GM18507 (cell line): ENCODE measurements around the gene TMEM178B.

Experiments
- DNase-seq: peaks from one replicate; pipeline ENCODE4 v3.0.0; 2011; ENCODE audit warnings: low read depth; ENCODE audit not compliant: insufficient read length; ENCODE audit errors: extremely low spot score
- FAIRE-seq: peaks from 2 replicates; lab custom pipeline; 2011; peaks lifted over from hg19 to GRCh38; lab: Jason Lieb, UNC

The TMEM178B gene

DNA sequence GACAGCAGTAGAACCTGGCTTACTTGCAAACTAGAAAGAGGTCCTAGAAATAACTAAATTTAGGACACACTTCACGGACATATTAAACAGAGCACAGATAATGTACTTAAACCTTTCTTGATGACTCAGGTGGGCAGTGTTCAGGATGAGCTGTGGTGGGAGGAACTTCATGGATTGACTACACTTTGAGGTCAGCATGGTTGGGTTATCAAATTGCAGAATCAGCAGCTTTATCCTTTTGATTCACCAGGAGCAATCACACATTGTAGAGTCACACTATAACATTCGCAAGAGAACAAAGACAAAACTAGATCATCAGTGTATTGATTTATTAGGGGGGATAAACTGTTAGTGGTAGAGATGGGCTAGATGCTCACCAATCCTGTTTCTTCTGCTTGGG, 438.7 kb downstream of the TMEM178B start:
- DNase-seq (no peak), FAIRE-seq (no peak)

DNA sequence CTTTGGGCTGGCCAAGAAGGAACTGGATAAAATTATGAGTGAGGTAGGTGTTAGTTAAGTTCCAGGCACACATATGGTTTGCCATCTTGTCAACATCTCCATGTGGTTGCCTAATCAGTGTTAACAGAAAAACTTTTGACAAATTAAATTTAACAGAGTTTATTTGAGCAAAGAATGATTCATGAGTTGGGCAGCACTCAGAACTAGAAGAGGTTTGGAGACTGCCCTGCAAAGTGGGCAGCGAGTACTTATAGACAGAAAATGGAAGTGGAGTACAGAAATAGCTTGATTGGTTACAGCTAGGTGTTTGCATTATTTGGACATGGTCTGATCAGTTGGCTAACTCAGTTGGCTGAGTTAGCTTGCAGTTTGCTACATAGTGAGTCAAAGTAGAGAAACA, 439.9 kb downstream of the TMEM178B start:
- DNase-seq (no peak), FAIRE-seq (no peak)

DNA sequence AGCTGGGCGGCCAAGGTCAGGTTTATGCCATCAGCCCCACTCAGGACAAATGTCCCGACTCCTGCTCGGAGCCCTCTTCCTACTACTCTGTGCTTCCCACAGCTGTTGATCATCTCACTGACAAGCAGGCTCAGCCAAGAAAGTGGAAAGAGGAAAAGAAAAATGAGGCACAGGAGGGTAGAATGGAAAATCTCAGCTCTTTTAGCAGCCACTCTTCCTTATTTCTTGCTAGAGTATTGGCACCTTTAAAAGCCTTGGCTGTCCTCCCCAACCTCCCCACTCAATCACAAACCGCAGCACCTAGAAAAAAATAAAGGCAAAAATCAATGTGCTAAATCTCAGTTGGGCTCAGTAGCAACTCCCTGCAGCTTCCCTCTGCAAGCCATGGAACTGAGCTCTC, 442.1 kb downstream of the TMEM178B start:
- no peak for FAIRE-seq

DNA sequence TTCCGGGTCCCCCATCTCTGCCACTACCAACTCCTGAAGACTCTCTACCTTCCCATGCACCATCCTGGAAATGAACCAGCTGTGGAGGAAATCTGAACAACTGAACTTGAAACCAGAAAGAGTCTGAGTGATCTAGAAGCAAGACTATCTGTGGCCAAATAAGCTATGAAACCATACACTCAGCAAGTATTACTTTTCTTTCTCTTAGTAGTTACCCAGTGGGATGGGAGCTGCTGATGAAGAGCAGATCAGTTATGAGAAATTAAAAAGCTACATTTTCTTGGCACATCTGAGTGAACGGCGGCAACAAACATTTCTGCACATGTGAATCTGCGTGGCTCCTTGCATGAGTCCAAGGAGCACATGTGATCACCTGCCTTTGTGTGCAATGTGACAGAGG, 445.8 kb downstream of the TMEM178B start:
- DNase-seq (no peak), FAIRE-seq (no peak)

More for the DNA sequence above, 442.1 kb downstream of the TMEM178B start:
- DNase-seq = no peak

DNA sequence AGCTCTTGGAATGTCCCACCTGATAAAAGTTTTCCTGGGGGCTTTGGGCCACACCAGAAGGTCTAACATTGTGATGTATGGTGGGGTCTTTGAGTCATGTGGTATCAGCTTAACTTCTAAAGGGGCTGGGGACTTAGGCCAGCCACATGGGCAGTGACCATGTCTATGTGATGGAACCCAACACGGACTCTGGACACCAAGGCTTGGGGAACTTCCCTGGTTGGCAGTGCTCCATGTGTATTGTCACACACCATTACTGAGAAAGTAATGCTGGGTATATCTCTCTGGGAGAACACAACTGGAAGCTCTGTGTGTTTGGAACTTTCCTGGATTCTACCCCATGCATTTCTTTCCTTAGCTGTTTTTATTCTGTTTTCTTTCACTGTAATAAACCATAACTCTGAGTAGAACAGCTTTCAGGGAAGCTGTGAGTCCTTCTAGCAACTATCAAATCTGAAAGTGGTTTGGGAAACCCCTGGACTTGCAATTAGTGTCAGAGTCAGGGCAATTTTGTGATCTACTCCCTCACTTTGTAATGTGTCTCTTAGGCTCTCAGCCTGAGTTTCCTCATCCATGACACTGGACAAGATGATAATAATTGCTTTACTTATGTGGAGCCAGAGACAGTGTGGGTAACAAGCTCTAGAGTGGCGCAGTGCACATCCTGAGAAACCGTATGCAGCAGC, 448.9 kb downstream of the TMEM178B start:
- FAIRE-seq (no peak), DNase-seq (no peak)

DNA sequence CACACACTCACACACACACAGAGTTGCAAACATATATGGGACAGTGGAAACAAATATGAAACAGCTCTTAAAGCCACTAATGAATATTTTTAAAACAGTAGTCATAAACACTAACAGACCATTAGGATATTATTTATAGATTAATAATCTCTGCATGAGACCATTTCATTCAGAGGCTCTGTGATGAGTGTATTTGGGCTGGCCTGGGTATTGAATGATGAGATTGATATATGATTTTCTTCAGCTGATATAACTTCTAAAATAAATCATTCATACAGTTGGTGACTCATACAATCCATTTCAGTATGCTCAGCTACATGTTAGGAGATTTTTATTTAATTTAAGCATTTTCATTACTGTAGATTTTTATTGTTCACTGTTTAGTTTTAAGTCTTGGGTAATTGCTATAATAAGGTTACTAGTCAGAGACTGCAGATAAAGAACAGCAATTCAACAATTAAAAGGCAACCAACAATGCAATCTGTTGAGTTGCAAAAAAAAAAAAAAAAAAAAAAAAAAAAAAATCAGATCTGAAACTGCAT, 452.2 kb downstream of the TMEM178B start:
- DNase-seq (no peak), FAIRE-seq (no peak)

DNA sequence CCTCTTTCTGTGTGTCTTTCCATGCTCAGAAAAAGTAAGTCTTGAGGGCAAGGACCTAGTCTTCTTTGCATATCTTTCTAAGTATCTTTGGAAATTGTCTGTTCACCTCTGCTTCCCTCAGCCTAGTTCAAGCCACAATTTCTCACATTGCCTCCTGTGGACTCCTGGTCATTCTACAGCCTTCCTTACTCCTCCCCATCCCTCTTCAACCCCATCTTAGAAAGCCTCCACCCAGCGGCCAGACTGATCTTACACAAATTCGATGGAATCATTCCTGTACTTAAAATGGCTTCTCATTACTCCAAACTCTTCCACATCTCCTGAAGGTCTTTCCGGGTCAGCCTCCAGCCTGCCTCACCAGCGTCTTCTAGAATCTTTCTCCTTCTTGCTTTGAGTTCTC, 453.2 kb downstream of the TMEM178B start:
- FAIRE-seq = no peak
- DNase-seq = no peak

DNA sequence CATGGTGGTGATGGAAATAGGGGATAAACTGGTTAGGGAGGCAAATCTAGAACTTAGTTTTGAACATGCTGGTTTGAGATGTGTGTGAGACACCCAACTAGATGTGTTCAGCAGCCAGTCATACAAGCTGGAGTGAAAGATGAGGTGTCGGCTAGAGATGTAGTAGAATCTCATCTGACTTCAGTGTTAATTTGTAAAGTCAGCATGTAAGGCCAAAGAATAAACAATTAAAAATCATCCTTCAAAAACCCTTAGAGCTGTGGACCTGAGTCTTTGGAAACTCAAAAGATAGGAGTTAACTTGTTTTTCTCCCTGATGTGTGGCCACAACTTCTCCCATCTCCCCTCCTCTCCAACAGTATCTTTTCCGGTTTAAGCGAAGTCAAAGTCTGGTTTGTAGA, 454.5 kb downstream of the TMEM178B start:
- no peak for FAIRE-seq
- DNase-seq = no peak
